Right ventricle myocardium superior (tissue), 1 donor: ENCODE data around the gene IPO5. TPM values are rescaled to one million over a fixed set of nuclear protein-coding genes. Genes with fewer than 3 reads are reported as not detected.
"Not testable (repeated sequence)": the region's sequence is repeated elsewhere in the genome, so short reads cannot be mapped to it uniquely, and the experiment has no call there.

Experiments used
- ATAC-seq: fragments of 200-7000 bp; cut with Tn5 transposase; one replicate; pipeline ENCODE4 v1.9.1; 2020; ENCODE audit warnings: mild to moderate bottlenecking; ENCODE audit not compliant: poor library complexity
- DNase-seq: peaks from one replicate; pipeline ENCODE4 v3.0.0-alpha.2; 2020
- intact Hi-C: fragments of 100-400 bp; cut with DNase I; formaldehyde crosslinking; loops from one replicate; pipeline ENCODE4 v1.11.2; 2022
- total RNA-seq: library from RNA; stranded (reverse); fragmentation: NEBNext Ultra II Directional; extraction: Animal tissue kit (Norgen Biotek cat#: 25700); gene quantifications from one replicate; pipeline ENCODE4 v1.2.1, GENCODE V29; 2021
- donor health status: DM: no; HTN: yes; CAD: no; lungs with severe emphysema.

IPO5 gene
- total RNA-seq, 1 donor from 2014 or later: 86.5 TPM

DNA sequence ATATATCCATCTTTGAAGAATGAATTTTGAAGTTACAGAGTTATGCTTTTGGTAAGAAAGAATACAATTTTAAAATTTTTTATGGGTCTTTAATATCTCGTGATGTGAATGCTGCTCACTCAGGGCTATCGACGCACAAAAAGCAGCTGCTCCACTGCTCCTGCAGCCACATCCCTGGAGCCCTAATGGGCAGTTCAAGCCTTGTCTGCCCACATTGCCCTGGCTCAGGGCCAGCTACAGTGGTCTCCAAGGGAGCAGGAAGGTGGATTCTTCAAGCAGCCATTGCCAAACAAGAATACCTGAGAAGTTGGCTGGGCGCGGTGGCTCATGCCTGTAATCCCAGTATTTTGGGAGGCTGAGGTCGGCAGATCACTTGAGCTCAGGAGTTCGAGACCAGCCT lies 85.8 kb downstream of the IPO5 start:
- intact Hi-C loops: no loop called here
- no peak for DNase-seq
- no peak for ATAC-seq

DNA sequence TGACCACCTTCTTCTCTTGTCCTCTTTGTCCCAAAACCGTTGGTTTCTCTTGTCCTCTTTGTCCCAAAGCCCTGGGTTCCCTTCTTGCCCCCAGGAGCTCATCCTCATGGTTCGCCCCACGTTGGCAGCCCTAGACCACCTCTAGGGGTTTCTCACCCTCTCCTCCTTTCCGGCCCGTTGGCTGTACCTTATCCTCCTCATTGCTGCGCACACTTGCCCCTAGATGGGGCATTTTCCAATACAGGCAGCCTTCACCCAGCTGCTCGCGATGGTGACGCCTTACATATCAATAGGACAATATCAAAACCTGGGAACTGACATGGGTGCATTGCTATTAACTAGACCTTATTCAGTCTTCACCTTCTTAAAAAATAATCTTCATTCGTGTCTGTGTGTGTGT lies 86.5 kb downstream of the IPO5 start:
- ATAC-seq (no peak), DNase-seq (no peak)
- intact Hi-C loops: no loop called here

DNA sequence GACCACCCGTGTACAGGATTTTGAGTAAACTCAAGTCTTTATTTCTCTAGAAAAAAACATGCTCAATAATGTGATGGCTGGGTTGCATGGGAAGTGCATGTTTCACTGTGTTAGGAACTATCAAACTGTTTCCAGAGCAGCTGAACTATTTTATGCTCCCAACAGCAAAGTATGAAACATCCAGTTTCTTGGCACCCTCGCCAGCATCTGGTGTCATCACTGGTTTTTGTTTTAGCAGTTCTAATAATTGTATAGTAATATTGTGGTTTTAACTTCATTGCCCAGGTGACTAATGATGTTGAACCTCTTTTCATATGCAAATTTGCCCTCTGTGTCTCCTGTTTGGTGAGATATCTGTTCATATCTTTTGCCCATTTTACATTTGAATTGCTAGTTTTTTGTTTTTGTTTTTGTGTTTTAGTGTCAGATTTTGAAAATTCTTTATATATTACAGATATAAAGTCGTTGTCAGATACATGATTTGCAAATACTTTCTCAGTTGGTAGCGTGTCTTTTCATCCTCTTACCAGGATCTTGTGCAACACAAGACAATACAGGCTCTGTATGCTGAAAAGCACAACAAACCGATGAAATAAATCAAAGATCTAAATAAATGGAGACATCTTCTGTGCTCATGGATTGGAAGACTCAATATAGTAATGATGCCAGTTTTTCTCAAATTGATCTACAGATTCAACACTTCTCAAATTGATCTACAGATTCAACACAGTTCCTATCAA lies 87.8 kb downstream of the IPO5 start:
- DNase-seq: no peak
- no peak for ATAC-seq
- intact Hi-C loops: no loop called here

DNA sequence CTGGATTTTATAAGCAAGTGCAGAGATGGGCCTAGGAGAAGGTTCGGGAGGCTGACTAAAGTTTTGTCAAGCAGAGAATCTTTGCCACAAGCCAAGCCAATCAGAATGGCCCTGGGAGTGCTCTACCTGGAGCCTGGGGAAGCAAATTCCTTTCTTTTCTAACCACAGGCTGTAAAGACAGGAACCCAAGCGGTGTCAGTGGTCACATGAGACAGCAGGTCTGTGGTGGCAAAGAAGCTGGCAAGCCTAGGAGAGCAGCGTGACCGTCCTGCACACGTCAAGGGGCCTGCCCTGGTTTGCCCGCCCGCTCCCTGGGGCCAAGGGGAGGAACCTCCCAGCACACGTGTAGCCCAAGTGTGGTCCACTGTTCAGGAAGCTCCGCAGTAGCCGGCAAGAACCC lies 90.8 kb downstream of the IPO5 start:
- ATAC-seq: no peak
- no peak for DNase-seq
- intact Hi-C loops: no loop called here

DNA sequence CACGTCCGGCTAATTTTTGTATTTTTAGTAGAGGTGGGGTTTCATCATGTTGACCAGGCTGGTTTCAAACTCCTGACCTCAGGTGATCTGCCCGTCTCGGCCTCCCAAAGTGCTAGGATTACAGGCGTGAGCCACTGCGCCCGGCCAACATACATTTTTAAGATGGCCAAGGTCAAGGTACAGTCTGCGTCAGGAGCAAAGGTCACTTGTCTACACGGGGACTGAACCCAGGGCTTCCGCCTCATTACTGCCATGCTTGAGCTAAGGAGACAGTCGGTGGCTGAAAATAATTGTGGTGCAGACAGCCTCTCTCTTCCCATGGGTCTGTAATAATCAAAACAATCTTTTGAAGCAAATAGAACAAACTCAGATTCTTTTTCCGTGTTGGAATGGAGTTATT lies 94.3 kb downstream of the IPO5 start:
- DNase-seq, ATAC-seq, intact Hi-C loops: not testable (repeated sequence)

DNA sequence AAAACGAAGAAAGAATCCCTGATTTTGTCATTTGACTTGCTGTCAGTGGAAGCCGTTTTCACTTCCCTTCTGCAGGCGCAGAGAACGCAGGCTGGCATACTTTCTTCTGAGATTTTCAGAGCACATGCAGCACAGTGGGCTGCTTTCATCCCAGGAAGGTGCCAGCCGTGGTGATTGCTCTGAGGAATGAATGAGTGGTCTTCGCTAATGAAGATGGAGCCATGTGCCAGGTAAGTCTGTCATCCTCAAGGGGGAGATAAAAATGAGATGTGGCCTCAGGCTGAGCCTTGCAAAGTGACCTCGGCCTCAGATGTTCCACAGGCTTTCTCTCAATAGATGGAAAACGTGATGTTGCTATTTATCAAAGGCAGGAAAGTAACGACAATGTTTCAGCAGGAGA lies 94.8 kb downstream of the IPO5 start:
- no peak for ATAC-seq
- DNase-seq: no peak
- intact Hi-C loops: no loop called here

DNA sequence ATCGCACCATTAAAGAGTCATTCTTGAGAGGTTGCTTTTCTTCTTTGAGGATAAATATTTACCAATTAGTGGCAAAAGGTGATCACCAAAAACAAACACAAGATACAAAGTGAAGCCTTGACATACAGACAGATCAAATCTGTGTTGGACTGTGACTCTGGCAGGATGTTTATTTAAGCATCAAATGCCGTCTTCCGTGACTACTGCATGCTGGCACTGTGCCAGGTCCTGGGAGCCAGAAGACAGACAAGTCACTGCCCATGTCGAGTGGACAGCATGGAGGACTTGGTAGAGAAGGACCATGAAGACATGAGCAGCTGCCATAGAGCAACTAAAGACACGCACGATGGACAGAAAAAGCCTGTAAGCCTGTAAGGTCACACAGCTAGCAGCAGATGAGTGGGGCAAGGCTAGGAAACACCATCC lies 96.6 kb downstream of the IPO5 start:
- DNase-seq (no peak), ATAC-seq (no peak)
- intact Hi-C loops: no loop called here

DNA sequence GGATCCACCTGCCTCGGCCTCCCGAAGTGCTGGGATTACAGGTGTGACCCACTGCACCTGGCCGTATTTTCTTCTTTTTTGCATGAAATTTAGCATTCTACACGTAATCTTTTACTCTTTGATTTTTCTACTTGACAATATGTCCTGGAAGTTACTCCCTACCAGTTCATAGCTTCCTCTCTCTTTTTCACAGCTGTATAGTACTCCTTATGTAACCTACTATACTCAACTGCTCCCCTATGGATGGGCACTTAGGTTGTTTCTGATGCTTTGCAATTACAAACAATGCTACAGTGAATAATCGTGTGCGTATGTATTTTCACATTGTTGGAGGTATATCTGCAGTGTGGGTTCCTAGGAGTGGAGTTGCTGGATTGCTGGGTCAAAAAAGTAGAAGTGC lies 98.9 kb downstream of the IPO5 start:
- no peak for DNase-seq
- ATAC-seq: no peak
- intact Hi-C loops: no loop called here

DNA sequence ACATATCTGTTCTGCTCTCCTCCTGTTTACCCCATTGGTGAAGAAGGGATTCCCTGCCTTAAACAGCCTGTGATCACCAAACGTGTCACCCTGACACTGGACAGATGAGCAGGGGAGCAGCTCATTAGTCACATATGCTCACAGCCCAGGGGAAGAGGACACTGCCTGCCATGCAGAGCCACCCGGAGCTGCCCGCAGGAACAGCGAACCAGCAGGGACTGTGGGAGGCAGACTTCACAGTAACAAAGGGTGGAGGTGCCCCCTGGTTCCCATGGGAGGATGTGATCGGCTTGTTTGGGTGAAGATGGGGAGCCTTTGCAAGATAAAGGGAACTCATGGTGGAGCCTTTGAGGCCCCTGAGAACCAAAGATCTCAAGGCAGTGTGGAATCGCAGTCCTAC lies 100.8 kb downstream of the IPO5 start:
- no peak for ATAC-seq
- DNase-seq: no peak
- intact Hi-C loops: no loop called here

DNA sequence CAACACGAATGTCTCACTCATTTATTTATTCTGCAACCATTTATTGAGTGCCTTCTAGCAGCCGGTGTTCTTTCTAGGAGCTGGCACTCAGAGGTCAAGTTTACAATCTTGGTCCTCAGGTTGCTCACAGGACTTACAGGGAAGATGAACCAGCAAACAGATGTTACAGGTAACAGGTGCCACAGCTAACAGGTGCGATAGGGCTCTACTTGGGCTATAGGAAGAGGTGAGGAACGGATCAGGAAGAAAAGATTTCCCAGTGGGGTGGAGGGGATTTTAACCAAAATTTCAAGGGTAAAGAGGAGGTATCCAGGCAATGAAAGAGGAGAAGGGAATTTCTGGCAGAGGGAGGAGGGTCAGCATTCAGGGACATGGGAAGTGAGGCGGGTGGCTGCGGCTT lies 102.1 kb downstream of the IPO5 start:
- ATAC-seq: no peak
- no peak for DNase-seq
- intact Hi-C loops: no loop called here

DNA sequence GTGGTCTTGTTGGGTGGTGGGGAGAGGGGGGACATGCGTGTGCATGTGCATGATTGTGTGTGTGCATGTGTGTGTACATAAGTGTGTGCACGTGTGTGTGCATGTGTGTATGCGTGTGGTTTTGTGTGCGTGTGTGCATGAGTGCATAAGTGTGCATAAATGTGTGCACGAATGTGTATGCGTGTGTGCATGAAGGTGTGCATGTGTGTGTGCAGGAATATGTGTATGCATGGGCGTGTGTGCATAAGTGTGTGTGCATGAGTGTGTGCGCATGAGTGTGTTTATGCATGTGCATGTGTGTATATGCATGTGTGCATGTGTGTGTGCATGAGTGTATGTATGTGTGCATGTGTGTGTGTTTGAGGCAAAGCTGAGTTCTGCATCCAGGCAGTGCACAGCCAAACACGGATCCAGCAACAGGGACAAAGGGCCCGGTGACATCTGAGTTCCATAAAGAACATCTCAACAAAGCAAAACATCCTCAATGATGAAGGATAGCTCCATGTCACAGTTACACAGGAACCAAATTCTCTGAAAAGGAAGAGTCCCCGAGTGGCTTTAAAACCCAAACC lies 103.5 kb downstream of the IPO5 start:
- intact Hi-C loops: no loop called here
- DNase-seq (no peak), ATAC-seq (no peak)

DNA sequence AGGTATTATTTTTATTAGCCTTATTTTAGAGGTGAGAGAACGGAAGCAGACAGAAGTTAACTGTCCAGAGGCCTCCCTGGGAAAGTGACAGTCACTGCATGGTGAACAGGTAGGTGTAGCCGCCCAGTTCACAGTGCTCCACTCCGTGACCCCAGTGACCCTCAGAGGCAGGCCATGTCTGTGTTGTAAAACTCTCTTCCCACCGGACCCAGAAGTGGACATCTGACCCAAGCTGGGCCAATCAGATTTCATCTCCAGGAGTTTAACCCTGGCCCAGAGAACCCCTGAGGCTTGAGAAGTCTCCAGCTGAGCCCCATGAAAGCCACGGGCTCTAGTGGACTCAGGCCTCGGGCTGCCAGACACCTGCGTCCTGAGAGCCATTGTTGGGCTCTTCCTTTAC lies 105.8 kb downstream of the IPO5 start:
- DNase-seq (no peak), ATAC-seq (no peak)
- intact Hi-C loops: no loop called here

DNA sequence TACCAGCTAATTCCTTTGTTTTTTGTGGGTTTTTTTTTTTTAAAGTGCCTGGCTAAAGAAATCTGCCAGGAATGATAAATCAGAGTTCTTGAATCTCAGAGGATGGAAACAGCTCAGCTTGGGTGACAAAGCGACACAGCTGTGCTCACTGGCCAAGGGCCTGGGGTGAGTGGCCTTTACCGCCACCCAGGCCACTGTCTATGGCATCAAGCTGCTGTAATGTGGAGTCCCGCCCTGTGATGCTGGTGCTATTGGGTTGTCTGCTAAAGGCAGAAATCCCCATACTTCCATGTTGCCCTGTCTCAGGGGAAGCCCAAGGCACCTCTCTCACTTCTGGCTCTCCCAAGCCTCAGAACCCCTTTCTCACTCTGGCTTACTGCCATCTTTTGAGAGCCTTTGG lies 106.8 kb downstream of the IPO5 start:
- ATAC-seq (no peak), DNase-seq (no peak)
- intact Hi-C loops: no loop called here

DNA sequence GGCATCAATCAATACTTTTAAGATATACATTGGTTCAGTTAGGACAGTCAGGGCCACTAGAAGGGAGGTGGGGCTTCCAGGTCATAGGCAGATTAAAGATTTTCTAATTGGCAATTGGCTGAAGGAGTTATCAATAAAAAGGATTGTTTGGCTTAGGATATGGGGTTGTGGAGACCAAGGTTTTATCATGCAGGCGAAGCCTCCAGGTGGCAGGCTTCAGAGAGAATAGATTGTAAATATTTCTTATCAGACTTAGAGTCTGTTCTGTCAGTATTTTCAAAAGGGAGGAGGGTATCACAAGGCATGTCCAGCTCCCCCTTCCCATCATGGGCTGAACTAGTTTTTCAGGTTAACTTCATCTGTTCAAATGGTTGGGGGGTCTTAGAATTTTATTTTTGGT lies 112.0 kb downstream of the IPO5 start:
- intact Hi-C loops: no loop called here
- no peak for ATAC-seq

DNA sequence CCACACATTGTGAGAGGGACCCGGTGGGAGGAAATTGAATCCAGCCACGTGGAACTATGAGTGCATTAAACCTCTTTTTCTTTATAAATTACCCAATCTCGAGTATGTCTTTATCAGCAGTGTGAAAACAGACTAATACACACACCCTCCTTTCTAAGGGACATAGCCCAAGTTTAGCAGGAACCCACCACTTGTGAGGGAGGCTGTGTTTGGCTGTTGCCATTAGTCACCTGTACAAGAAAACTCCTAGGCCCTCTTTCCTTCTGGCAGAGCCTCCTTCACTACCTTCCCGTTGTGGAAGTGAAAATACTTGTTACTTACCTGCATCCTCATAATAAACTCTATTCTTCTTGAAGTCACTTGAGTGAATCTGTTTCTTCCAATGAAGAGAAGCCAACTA lies 113.2 kb downstream of the IPO5 start:
- intact Hi-C loops: no loop called here
- ATAC-seq (no peak), DNase-seq (no peak)

More for the DNA sequence above, 112.0 kb downstream of the IPO5 start:
- no peak for DNase-seq

DNA sequence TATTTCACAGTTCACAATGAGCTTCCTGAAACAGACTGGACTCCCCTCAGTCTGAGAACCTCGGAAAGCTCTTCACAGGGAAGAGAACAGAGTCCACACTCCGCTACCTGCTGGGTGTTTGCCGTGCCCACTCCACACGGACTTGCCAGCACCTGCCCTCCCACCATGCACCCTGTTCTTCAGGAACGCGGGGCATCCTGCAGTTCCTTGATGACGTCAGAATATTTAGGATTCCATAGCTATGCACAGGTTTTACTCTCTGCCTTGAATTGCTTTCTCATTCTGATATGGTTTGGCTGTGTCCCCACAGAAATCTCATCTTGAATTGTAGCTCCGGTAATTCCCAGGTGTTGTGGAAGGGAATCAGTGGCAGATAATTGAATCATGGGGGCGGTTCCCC lies 115.0 kb downstream of the IPO5 start:
- ATAC-seq: no peak

DNA sequence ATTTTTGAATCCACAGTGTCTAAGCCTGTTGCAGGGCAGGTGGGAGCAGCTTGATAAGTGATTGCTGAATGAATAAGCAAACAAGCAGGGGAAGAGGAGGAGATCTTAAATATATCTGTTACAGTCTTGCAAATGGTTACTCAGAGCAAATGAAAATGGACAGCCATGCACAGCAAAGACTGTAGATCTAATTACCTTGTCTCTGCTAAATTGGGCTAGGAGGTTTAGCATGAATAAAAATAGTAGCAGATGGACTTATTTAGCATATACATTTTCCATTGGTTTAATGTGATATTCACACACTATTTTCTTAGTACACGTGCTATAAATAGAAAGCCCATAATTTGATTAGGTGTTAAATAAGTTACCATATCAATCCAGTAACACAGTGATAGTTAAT lies 116.5 kb downstream of the IPO5 start:
- no peak for DNase-seq
- intact Hi-C loops: no loop called here
- ATAC-seq: no peak

More for the DNA sequence above, 115.0 kb downstream of the IPO5 start:
- no peak for DNase-seq
- intact Hi-C loops: no loop called here

DNA sequence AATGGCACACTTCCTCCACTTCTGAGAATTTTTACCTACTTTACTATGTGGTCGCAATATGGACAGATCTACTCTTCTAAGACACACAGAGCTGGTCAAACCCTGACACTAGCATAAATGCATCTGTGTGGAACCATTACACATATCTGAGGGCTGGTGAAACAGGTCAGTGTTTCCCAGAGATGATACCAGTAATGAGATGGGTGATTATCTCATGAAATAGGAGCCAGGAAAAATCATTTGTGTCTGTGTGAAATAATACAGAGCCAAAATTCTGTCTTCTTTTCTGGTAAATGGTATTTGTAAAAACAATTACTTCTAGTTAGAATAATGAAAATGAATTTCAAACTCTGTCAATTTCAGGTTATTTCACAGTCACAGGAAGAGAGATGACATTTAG lies 117.8 kb downstream of the IPO5 start:
- no peak for DNase-seq
- no peak for ATAC-seq
- intact Hi-C loops: no loop called here

DNA sequence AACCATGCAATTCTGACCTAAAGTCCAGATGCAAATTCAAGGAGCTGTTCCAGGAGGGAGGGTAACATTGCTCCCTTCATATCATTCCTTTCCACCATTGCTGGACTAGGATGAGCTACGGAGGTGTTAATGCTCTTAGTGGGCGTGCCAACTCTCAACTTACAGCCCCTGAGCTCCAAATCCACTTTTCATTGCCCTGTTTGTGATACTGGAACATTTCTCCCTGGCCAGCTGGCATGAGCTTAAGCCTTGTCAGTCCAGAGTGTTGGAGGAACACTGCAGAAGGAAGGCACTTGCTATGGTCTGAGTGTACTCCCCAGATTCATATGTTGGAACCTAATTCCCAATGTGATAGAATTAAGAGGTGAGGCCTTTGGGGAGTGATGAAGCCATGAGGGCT lies 119.0 kb downstream of the IPO5 start:
- DNase-seq (no peak), ATAC-seq (no peak)
- intact Hi-C loops: no loop called here
